Activated CD8-positive, alpha-beta memory T cell treated with anti-CD3 and anti-CD28 coated beads for 1 hour (primary cell): ENCODE measurements around the gene ACOX2.
A peak's percentile ranks its signal among the peaks of the same experiment; 100 is the strongest.

Source experiments
- DNase-seq, 2 donors: peaks; one replicate each; pipeline ENCODE4 v3.0.0-alpha.2; 2020; ENCODE audit warnings: low read depth in 1 of 2; ENCODE audit errors: extremely low read depth in 1 of 2

ACOX2 gene

DNA sequence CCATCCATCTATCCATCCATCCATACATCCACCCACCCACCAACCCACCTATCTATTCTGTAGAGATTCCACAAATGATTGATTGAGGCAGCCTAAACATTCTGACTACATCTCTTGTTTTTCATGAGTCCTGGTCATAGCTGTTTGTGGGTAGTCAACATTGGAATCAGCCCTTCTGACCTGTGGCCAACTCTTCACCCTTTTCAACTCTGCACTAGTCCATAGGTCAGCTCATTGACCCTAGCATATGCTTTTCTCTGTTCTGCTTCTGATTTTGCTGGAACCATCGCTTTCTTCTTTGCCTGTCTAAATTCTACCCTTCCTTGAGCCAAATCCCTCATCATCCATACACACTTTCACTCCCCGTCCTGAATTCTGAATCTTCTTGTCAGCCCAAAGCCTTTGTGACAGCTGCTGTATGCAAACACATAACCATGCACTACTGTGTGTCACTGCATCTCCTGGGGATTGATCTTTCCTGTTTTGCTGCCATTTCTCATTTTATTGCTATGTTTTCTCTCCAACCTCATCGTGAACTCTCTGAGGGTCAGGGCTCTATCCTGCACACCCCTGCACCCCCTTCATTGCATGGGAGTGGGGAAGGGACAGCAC, 61.9 kb downstream of the ACOX2 start:
- no peak for DNase-seq

DNA sequence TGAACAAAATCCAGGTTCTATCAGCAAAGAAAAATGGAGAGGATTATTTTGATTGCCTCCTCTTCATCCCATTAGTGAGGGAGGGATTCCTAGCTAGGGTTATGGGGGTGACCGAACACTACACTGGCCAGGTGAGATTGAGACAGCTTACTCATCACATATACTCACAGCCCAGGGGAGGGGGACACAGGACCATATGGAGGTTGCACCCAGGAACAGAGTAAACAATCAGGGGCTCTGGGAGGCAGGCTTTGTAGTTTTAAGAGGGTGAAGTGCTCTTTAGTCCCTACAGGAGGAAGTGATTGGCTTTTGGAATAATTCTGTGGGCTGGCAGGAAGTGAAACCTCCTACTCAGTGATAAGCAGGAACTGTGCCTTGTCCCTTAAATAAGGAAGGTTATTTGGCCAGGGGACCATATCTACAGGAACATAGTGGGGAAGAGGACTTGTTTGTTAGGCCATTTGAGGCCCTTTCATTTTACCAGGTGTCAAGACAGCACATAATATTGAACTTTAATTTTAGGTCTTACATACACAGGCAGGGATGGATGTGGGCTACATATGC, 62.6 kb downstream of the ACOX2 start:
- no peak for DNase-seq

DNA sequence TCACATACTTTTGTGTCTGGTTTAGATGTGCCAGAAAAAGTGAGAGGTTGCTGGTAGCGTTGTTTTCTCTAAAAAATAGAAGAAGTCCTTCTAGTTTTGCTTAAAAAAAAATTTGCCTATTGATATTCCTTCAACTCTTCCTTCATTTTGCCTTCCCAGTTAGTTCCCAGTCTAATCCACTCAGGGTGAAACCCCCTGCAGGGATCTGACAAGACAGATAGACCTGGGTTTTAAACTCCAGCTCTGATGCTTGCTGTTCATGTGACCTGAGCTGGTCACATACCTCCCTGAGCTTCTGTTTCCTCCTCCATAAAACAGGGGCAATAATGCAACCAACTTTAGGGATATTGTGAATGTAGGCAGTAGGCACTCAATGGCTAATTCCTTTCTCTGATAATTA, 63.7 kb downstream of the ACOX2 start:
- no peak for DNase-seq

DNA sequence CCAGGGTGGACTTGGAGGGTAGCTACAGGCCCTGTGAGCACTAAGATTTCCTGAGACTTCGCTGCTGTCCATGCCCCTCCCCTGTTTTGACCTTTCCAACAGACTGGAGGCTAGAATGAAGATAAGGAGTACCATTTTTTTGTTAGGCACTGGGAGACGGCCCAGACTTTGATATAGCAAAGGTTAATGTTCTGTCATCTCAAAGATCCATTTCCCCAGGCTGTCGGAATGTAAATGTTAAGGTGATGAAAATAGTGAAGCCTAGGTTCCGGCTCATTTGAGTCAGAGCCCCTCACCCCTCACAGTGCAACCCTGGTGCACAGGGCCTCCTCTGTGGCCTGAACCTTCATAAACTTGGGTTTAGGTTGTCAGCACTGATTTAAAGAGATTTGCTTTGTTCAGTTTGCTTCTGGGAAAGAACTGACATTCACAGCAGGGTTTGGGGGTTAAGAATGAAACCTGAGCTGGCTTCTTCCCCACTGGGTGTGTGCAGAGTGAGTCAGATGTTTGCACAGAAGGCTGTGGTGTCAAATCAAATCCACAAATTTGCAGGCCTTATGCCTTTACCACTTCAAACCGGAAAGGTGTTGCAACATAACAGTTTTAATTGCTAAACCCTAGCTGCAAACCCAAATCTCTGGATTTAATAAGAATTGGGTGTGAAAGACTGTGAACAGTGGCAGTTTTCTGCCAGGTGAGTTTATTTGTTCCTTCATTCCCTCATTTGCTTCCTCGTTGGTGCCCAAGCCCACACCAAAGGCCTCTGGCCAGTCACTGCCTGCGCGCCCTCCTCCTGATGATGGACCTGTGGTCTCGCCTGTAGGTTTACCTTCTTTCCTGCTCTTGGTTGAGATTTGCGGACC, 65.7 kb downstream of the ACOX2 start:
- no peak for DNase-seq

DNA sequence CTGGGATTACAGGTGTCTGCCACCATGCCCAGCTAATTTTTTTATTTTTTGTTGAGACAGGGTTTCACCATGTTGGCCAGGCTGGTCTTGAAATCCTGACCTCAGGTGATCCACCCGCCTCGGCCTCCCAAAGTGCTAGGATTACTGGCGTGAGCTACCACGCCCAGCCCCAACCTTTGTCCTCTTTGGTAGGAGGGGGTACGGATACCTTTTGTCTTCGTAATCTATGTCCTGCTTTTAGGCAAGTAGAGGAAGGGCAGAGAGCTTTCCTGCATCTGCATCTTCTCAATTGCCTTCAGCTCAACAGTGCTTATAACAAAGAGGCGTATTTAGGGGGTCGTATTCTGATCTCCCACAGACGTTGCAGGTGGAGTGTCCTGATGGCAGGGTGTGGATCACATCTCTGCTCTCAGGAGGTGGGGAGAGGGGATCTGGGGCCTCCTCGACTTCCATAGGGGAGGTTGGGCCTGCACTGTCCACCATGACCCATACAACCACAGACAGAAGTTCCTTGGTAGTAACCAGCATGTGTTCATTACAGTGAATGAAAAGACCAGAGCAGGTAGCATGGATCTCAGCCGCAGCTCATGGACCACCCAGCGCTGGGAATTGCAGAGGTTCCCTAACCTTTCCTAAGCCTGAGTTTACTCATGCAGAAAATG, 66.5 kb downstream of the ACOX2 start:
- DNase-seq = no peak

DNA sequence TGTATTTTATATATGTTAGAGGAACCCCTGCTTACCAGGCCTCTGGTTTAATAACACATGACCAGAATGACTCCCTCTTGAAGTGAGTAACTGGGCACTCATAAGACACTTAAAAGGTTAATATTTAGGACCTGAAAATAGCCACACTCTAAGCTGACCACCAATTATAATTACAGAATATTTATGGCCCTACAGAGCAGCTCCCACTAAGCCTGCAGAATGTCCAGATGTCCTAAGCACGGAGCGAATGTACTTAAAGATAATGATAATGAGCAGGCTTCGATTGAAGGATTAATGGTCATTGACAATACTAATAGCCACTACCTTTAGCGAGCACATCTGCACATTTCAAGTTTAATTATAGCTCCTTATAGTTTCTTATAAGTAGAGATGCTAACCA, 67.9 kb downstream of the ACOX2 start:
- no peak for DNase-seq

DNA sequence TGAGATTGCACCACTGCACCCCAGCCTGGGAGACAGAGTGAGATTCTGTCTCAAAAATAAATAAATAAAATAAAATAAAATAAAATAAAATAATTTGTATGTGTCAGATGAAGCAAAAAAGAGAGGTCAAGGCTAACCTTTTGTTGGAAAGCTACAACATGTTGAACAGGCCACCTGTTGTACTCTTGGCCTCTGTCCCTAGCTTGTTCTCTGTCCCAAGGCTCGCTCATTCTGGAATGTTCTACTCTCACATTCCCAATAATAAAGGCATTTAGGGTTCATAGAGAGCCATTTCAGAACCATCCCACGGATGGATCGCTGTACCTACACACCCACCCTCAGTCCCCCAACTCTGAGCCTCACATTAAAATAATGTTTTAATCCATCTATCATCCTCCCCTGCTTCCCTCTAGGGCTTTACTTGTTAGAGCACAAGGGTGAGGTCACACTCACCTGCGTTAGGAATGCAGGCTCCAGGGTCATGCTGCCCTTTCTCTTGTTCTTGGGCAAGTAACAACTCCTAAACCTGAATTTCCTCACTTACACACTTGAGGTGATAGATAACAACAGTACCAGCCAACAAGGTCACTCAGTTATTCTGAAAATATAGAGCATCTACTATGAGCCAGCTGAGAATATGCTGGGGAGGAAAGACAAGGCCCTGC, 70.0 kb downstream of the ACOX2 start:
- DNase-seq = no peak

DNA sequence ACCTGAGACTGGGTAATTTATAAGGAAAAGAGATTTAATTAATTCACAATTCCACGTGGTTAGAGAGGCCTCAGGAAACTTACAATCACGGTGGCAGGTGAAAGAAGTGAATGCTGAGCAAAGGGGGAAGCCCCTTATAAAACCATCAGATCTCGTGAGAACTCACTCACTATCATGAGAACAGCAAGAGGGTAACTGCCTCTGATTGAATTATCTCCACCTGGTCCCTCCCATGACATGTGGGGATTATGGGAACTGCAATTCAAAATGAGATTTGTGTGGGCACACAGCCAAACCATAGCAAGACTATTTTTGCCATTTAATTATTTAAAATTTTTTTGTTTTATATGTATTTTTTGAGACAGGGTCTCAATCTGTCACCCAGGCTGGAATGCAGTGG, 72.1 kb downstream of the ACOX2 start:
- DNase-seq = no peak

DNA sequence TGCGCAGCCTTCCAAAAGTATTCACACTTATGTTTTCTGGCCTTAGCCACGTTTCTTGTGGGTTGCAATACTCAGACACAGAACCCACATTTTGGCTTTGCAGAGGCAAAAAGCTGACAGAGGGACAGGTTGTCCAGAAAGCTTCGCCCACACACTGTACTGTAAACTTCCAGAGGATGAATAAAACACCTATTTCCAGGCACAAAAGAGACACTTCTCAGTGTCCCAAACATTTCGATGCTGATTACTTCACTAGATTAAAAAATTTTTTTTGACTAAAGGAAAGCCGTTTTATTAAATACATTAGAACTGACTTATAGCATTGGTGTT, 73.1 kb downstream of the ACOX2 start:
- DNase-seq = no peak

DNA sequence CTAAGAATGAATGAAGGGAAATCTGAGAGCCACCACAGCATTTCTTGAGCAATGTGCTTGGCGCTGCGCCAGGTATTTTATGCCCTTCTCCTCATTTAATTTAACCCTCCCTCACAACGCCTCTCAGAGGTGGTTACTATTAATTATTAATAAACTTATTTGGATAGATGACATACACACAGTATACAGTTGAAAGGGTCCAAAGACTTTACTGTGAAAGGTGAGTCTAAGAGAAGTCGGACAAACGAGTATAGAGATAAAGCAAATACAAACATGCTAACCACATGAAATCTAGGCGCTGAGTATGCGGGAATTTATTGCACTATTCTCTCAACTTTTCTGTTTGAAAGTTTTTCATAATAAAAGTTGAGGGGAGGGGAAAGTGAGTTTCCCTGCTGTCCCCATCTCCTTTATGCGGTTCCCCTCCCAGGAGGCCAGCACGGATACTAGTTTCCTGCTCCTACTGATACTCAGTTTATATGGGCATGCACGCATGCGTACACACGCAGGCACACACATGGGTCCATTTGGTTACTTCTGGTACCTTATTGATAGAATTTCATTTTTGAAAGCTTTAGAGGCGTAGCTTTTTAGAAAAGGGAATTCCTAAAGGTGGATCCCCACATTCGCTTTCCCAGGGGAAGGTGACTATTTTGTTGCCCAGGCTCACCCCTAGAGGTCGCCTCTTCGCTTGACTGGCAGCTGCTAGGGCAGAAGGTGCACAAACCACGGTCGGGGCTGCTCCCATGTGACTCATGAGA, 73.6 kb downstream of the ACOX2 start:
- peak; percentile 32 to 58 for DNase-seq

DNA sequence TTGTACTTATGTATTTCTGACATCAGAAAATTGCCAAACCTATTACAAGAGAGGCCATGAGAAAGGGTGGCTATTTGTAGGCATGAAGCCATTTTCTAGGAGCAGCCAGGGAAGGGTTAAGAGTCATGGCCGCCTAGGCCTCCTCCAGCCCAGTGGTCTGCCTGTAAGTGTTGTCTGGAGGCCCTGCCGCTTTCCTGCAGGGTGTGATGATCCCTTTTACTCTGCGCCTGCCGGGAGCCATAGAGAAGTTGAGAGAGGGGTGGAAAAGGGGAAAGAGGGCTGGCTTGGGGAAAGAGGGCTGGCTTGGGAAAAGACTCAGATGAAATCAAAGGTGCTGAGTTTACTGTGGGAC, 74.2 kb downstream of the ACOX2 start:
- no peak for DNase-seq

DNA sequence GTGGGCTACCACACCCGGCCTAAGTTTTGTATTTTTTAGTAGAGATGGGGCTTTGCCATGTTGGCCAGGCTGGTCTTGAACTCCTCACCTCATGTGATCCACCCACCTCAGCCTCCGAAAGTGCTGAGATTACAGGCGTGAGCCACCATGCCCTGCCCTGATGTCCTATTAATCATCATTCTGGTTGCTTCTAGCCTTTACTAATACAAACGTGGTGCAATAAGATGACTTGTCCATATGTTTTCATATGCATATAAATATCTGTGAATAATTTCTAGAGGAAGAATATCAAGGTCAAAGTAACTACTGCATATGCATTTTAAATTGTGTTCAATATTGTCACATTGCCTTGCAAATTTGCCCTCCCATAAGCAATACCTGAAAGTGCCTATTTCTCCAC, 77.8 kb downstream of the ACOX2 start:
- DNase-seq = no peak
